Hypothalamus (tissue), 51 donors: ENCODE measurements around the gene SAC3D1.
"Not testable (repeated sequence)": the region's sequence is repeated elsewhere in the genome, so short reads cannot be mapped to it uniquely, and the experiment has no call there.

Experiments used
- DNase-seq, 51 donors: peaks; one replicate each; lab custom pipeline; 2025; lab: John Stamatoyannopoulos, UW

The SAC3D1 gene

GRCh38 chr11:65040847-65041622, at the start of gene SAC3D1:
SAC3D1 (plus strand) TSS chr11:65041210; CDS start chr11:65041293, 83 bp downstream.
- peak; percentile 46 to 99 (median 83) for DNase-seq

DNA sequence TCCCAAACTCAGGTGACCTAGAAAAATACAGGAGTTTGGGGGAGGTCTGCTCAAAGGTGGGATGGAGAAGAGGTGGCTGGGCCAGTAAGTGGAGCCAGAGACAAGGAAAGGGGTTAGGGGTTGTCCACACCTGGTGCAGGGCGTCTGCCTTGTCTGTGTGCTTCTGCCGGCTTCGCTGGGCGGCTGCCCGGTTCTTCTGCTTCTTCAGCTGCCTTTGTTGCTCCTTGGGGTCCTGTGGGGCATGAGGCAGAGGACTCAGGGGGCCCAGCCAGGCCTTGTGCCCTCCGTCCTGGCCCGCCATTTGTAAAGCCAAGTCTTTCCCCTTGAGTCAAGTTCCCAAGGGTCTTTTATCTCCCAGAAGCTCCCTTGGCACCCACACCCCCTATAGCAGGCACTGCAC, 46.7 kb upstream of the SAC3D1 start:
- DNase-seq: no peak

DNA sequence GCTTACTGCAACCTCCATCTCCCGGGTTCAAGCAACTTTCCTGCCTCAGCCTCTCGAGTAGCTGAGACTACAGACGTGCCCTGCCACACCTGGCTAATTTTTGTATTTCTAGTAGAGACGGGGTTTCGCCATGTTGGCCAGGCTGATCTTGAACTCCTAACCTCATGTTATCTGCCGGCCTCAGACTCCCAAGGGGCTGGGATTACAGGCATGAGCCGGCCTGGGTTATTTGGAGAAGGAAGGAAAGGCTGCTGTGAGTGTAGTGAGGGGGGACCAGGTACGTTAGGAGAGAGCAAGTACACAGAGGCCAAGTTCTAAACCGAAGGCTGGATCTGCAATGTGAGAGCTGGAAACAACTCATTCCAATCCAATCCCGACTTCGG, 44.7 kb upstream of the SAC3D1 start:
- DNase-seq: no peak

DNA sequence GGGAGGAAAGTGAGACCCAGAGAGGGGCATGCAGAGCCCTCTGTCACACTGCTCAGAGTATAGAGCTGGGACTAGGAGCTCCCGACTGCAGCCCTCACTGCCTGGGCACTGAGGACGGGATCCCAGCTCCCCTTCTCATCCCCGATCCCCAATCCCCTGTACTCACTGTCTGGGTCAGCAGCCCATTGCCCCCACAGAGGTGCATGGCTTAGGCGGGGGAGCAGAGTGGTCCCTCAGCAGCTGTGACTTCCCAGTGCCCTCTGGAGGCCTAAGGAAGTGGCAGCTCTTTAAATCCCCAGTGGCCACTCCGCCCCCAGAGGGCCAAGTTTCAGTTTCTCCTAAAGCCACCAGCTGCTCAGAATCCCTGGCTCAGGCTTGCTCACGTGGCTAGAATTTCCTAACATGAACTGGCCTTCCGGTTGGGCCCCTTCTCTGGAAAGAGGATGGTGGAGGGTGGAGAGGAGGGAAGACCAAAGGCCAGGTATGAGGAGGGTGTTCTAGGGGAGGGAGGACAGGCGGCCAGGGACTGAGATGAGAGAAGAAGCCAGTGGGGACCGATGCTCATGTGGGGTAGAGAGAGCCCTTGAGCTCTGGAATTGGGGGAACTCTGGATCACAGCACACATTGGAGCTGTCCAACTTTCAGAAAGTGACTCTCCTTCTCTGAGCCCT, 44.2 kb upstream of the SAC3D1 start, which contains the start of gene BATF2:
Gene BATF2, minus strand, starts transcription at position 262 of the 671 bp plus-strand sequence. Its CDS starts 57 bp downstream, at position 205.
- DNase-seq: peak in 45 of 51 donors; percentile 3 to 71 (median 43)

DNA sequence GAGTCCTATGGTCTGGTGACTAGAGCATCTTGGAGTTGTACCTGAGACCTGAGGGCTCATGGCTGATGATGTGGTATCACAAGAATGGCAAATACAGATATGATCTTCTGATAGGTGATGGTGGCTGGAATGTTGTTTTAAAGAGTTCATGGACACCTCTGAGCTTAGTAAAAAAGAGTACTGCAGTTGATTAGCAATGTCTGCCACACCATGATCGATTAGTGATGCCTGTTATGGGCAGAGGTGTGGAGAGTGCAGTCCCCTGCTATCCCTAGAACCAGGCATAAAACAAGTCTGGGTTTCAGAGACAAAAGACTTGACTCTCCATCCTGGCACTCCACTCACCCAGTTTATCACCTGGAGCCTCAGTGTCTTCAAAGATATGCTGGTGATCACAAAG, 42.9 kb upstream of the SAC3D1 start:
- DNase-seq: no peak

DNA sequence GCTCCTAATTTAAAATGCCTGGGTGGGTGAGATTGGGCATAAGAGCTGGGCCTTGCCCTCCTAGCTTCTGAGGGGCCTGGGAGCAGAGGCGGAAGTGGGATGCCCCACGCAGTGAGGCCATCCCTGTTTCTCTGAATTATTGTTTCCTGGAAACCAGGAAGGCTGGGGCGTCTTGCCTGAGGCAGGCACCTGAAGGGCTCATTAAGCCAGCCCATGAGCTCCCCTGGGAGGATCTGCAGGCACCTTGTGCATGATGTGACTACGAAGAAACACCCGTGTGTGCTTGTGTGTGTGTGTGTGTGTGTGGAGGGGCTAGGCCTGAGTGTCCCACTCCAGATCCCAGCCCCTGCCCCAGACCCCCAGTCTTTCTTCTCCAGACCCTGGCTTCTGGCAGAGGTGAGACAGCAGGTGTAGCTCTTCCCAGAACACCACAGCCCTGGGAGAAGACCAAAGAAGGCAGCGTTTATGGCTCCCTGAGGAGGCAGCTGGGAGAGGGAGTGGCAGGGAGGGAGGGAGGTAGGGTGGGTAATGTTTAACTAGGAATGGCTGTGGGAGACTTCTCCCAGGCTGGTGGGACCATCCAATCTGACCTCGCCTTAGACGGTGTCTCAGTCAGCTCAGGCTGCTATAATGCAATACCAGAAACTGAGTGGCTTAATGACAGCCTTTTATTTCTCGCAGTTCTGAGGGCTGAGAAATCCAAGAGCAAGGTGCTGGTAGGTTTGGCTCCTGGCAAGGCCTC, 42.1 kb upstream of the SAC3D1 start:
- no peak for DNase-seq

GRCh38 chr11:64999478-64999877, 41.5 kb upstream of the SAC3D1 start:
- no peak for DNase-seq

DNA sequence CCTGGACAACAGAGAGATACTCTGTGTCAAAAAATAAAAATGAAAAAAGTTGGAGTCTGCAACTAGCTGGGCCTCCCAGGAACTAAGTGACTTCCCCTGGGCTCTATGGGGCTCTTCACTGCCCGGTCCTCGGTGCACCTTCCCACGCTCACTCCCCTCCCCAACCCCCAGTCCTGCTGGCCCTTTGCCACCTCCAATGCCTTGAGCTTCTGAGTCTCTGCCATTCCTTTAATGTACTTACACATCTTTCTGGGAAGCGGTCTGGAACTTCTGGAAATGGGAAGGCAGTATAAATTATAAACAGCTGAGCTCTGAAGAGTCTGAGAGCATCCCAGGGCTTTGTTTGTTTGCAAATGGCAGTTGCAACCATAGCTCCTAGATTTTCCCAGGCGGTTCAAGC, 38.3 kb upstream of the SAC3D1 start:
- DNase-seq: no peak

GRCh38 chr11:65003282-65003681, 37.7 kb upstream of the SAC3D1 start:
- DNase-seq: no peak

GRCh38 chr11:65003968-65004367, 37.0 kb upstream of the SAC3D1 start:
- DNase-seq: not testable (repeated sequence)

DNA sequence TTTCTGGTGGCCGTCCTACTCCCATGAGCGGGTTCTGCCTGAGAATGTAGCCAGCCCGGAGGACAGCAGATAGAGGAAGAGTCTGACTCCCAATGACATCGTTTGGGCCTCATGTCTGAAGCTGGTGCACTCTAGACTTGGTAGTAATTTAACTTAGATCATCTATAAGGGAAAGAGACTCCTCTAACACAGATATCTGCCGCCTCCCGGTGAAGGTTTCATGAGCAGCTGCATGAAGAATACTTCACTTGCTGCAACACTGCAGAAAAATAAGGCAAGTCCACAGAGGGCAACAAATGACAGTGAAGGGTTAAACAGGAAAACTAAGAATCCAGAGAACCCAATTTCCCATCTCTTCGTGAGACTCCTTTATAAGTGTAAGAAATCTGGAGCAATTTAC, 33.0 kb upstream of the SAC3D1 start:
- peak in 1 of 51 donors; percentile 3 for DNase-seq

DNA sequence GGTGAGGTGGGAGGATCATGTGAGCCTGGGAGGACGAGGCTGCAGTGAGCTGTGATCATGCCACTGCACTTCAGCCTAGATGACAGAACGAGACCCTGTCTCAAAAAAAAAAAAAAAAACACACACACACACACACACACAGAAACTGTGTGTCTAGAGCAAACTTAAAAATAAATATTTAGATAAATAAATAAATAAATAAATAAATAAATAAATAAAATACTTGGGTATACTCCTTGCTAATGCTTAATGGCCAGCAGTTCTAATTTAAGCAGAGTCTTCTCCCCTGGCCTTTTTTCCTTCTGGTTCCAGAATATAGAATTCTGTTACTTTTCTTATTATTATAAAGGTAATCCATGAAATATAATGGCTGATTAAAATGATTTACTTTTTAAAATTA, 32.1 kb upstream of the SAC3D1 start:
- DNase-seq: no peak

DNA sequence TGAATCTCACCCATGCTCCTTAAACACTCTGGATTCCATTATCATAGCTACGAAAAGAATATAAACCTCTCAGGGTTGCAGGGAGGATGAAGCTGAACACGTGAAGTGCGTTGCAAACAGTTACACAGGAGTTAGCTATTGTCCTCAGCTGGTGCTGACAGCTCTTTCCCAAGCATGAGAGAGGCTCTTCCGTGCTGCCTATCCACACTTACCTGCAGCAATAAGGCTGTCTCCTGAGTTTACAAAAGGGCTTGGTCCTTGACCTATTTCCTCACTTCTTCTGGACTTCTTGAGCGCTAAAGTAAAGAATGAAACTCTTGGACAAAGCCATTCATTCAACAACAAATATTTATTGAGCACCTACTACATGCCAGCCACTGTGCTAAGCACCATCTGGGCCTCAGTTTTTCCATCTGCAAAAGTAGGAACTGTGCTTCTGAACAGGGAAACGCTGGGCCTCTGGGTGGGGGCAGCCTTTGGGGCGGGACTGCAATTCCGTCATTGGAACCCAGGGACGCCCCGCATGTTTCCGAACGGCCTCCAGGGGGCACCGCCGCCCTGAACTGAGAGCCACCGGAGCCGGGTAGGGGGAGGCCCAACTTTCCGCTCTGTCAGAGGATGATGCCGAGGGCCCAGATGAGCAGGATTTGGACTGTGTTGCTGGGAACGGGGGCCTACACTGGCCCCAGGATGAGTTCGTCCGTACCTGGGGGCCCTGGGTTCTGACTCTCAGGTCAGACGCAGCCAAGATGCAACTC, 27.7 kb upstream of the SAC3D1 start:
- DNase-seq: peak in 48 of 51 donors; percentile 56 to 95 (median 80)

GRCh38 chr11:65013888-65014725, 26.9 kb upstream of the SAC3D1 start, which contains the start of gene ARL2:
ARL2 (plus strand) TSS chr11:65014160; CDS start chr11:65014208, 48 bp downstream.
- DNase-seq: peak; percentile 64 to 97 (median 89)

DNA sequence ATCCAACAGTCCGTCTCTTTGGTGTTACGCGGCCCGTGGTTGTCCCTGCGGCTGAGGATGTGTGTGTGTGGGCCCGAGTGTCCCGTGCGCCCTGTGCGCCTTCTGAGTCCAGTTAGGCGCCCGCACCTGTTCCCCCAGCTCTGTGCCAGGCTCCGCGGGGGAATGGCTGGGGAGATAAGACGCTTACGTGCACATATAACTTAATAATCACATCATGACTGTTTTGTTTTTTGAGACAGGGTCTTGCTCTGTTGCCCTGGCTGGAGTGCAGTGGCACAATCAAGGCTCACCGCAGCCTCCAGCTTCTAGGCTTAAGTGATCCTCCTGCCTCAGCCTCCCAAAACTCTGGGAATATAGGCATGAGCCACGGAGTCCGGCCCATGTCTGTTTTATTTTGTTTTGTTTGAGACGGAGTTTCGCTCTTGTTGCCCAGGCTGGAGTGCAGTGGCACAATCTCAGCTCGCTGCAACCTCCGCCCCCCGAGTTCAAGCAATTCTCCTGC, 26.2 kb upstream of the SAC3D1 start:
- peak in 4 of 51 donors; percentile 13 to 47 (median 28) for DNase-seq

GRCh38 chr11:65016705-65017104, 24.3 kb upstream of the SAC3D1 start:
- DNase-seq: no peak

DNA sequence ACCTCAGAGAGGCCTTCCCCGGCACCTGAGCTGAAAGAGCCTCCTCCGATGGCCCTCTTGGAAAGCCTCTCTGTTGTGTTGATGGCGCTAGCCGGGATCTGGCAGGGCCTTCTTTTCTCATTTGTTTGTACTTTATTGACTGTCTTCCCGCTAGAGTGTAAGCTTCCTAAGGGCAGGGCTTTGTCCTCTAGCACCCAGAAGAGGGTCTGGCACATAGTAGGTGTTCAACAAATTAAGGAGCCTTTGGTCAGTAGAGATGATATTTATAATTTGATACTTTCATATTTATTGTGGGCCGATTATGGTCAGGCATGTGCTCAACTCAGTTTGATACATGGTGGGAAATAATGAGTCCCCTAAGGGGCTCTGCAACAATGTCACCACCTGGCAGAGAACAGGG, 23.1 kb upstream of the SAC3D1 start:
- no peak for DNase-seq

DNA sequence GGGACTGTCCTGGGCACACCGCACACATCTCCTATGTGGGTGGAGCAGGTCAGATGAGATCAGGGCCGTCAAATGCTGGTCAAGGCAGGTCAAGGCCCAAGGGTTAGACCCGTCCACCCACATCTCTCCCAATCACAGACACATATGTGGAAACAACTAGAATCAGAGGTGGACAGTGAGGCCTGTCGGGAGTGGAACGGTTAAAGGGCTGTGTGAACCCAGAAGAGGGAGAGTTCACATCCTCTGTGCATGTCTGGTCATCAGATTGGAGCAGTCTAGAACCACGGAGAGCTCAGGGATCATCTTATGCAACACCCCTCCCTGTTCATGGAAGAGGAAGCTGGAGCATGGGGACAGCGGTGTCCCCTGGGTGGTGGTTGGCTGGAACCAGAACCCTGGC, 21.2 kb upstream of the SAC3D1 start:
- DNase-seq: no peak

- DNase-seq: no peak
Observed at GRCh38 chr11:65021003-65021402, 20.0 kb upstream of the SAC3D1 start.
